Neural progenitor cell (in vitro differentiated cells): Measurements from ENCODE around the gene EDC4. TPM values are rescaled to one million over a fixed set of nuclear protein-coding genes. Genes with fewer than 3 reads are reported as not detected.

Experiments used
- DNase-seq: peaks from one replicate; pipeline ENCODE4 v3.0.0-alpha.2; 2016; ENCODE audit warnings: low spot score
- H2AFZ ChIP-seq: fragments of 200-600 bp; sonication (generic); replicated peaks from 2 replicates; pipeline ENCODE4 v1.6.1; 2016; ENCODE audit warnings: antibody characterized with exemption
- H3F3A ChIP-seq: fragments of 200-600 bp; sonication (generic); 2 replicates; pipeline ENCODE4 v1.6.1; 2016; ENCODE audit warnings: antibody characterized with exemption, low read depth
- H3K27ac ChIP-seq: fragments of 200-600 bp; sonication (generic); 2 replicates; pipeline ENCODE4 v1.5.1; 2016; ENCODE audit warnings: mild to moderate bottlenecking
- H3K27me3 ChIP-seq: fragments of 200-600 bp; sonication (generic); 2 replicates; pipeline ENCODE4 v1.6.1; 2016; ENCODE audit warnings: mild to moderate bottlenecking, moderate library complexity
- H3K36me3 ChIP-seq: fragments of 200-600 bp; sonication (generic); 2 replicates; pipeline ENCODE4 v1.5.1; 2016
- H3K4me1 ChIP-seq: fragments of 200-600 bp; sonication (generic); 2 replicates; pipeline ENCODE4 v1.6.1; 2016; ENCODE audit warnings: mixed run types
- H3K4me2 ChIP-seq: fragments of 200-600 bp; sonication (generic); 2 replicates; pipeline ENCODE4 v1.6.1; 2016
- H3K4me3 ChIP-seq: fragments of 200-600 bp; sonication (generic); 2 replicates; pipeline ENCODE4 v1.5.1; 2016
- H3K79me2 ChIP-seq: fragments of 200-600 bp; sonication (generic); 2 replicates; pipeline ENCODE4 v1.6.1; 2016; ENCODE audit warnings: low read depth
- H3K9ac ChIP-seq: fragments of 200-600 bp; sonication (generic); 2 replicates; pipeline ENCODE4 v1.6.1; 2016
- H3K9me3 ChIP-seq: fragments of 200-600 bp; sonication (generic); 2 replicates; pipeline ENCODE4 v1.5.1; 2016; ENCODE audit warnings: low read depth
- H4K20me1 ChIP-seq: fragments of 200-600 bp; sonication (generic); 2 replicates; pipeline ENCODE4 v1.6.1; 2016; ENCODE audit warnings: low read depth
- H3K27ac Mint-ChIP-seq: 3 replicates; pipeline ENCODE4 v1.8.0; 2021; ENCODE audit warnings: mixed read lengths
- H3K27me3 Mint-ChIP-seq: 2 replicates; pipeline ENCODE4 v1.8.0; 2022; ENCODE audit warnings: low read depth, mild to moderate bottlenecking, inconsistent platforms, moderate library complexity, mixed read lengths; ENCODE audit not compliant: insufficient read depth
- H3K36me3 Mint-ChIP-seq: 3 replicates; pipeline ENCODE4 v1.8.0; 2021; ENCODE audit warnings: mixed read lengths
- H3K4me1 Mint-ChIP-seq: 3 replicates; pipeline ENCODE4 v1.8.0; 2021; ENCODE audit warnings: mixed read lengths
- H3K4me3 Mint-ChIP-seq: 3 replicates; pipeline ENCODE4 v1.8.0; 2021; ENCODE audit warnings: mild to moderate bottlenecking, moderate library complexity, mixed read lengths
- H3K9me3 Mint-ChIP-seq: 3 replicates; pipeline ENCODE4 v1.8.0; 2020; ENCODE audit warnings: mixed read lengths
- EZH2 ChIP-seq: fragments of 200-600 bp; sonication (generic); IDR thresholded peaks from 2 replicates; pipeline ENCODE4 v1.6.1; 2017; ENCODE audit warnings: antibody characterized with exemption, mild to moderate bottlenecking, moderate library complexity
- EZH2phosphoT487 ChIP-seq: fragments of 200-600 bp; sonication (generic); IDR thresholded peaks from 2 replicates; pipeline ENCODE4 v1.6.1; 2017; ENCODE audit warnings: antibody characterized with exemption
- total RNA-seq: library from RNA; depleted of rRNA; stranded (reverse); fragments of >200 nt; gene quantifications from 2 replicates; pipeline ENCODE4 v1.2.3, GENCODE V29; 2015; ENCODE audit warnings: low replicate concordance
- TF ChIP-seq, protein P1 (sequence below): fragments of 200-600 bp; sonication (generic); IDR thresholded peaks from 2 replicates; pipeline ENCODE4 v1.5.1; 2017; ENCODE audit warnings: antibody characterized with exemption, mild to moderate bottlenecking

EDC4 gene
- total RNA-seq, 1 donor from 2014 or later, result 32.7 TPM

DNA sequence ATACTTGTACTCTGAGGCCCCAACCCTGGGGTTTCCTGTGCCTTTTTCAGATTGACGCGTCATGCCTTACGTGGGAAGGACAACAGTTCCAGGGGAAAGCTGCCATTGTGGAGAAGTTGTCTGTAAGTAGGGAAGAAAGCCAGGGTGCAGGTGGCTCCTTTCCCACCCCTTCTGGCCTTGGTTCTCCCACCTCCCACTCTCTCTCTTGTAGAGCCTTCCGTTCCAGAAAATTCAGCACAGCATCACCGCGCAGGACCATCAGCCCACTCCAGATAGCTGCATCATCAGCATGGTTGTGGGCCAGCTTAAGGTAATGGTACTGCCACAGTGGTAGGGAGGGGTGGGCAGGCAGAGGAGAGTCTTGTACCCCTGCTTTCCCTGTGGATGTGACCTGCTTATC lies 4.6 kb upstream of the EDC4 start:
- no peak overlapping the region for H3K27ac ChIP-seq
- DNase-seq, result no peak
- H3K79me2 ChIP-seq, result peaks cover 46% of the 10 kb centered on the region
- peaks cover 27% of the 10 kb centered on the region for H4K20me1 ChIP-seq
- Mint-ChIP-seq H3K27ac (no peak overlapping the region), H3K9me3 (no peaks in the 10 kb centered on the region), H3K36me3 (peaks cover 15% of the 10 kb centered on the region), H3K4me3 (no peak overlapping the region), H3K4me1 (peaks cover 7% of the 10 kb centered on the region), H3K27me3 (peaks cover 10% of the 10 kb centered on the region)
- no peak overlapping the region for H3K9ac ChIP-seq
- TF ChIP-seq, protein P1, sequence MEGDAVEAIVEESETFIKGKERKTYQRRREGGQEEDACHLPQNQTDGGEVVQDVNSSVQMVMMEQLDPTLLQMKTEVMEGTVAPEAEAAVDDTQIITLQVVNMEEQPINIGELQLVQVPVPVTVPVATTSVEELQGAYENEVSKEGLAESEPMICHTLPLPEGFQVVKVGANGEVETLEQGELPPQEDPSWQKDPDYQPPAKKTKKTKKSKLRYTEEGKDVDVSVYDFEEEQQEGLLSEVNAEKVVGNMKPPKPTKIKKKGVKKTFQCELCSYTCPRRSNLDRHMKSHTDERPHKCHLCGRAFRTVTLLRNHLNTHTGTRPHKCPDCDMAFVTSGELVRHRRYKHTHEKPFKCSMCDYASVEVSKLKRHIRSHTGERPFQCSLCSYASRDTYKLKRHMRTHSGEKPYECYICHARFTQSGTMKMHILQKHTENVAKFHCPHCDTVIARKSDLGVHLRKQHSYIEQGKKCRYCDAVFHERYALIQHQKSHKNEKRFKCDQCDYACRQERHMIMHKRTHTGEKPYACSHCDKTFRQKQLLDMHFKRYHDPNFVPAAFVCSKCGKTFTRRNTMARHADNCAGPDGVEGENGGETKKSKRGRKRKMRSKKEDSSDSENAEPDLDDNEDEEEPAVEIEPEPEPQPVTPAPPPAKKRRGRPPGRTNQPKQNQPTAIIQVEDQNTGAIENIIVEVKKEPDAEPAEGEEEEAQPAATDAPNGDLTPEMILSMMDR, result no peak
- TF ChIP-seq EZH2, result no peak
- TF ChIP-seq EZH2phosphoT487, result no peak
- H3F3A ChIP-seq, result peaks cover 40% of the 10 kb centered on the region
- no peak overlapping the region for H3K4me3 ChIP-seq
- no peak overlapping the region for H3K4me2 ChIP-seq
- peaks cover 7% of the 10 kb centered on the region for H3K4me1 ChIP-seq
- no peaks in the 10 kb centered on the region for H3K27me3 ChIP-seq
- H3K36me3 ChIP-seq, result no peaks in the 10 kb centered on the region
- H3K9me3 ChIP-seq, result no peaks in the 10 kb centered on the region
- H2AFZ ChIP-seq, result no peak overlapping the region

DNA sequence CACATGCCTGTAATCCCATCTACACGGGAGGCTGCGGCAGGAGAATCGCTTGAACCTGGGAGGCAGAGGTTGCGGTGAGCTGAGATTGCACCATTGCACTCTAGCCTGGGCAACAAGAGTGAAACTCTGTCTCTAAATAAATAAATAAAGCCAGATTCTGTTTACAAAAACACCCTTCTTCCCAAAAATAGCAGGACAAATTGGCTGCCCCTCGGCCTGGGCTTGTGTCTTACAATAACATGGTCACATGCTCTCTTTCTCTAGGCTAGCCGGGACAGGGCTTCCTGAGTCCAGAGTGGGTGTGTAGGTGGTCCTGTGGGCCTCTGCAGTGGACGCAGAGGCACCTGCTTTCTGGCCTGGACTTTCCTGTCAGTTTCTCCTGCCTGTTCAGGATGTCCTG lies 3.2 kb upstream of the EDC4 start:
- no peak overlapping the region for H3K9ac ChIP-seq
- Mint-ChIP-seq H3K27ac (no peak overlapping the region), H3K27me3 (peaks cover 7% of the 10 kb centered on the region), H3K9me3 (no peaks in the 10 kb centered on the region), H3K4me1 (peaks cover 16% of the 10 kb centered on the region), H3K4me3 (no peak overlapping the region), H3K36me3 (peaks cover 12% of the 10 kb centered on the region)
- no peak for DNase-seq
- no peak overlapping the region for H3K4me3 ChIP-seq
- no peaks in the 10 kb centered on the region for H3K36me3 ChIP-seq
- peaks cover 9% of the 10 kb centered on the region for H3K4me1 ChIP-seq
- H3F3A ChIP-seq, result peaks cover 37% of the 10 kb centered on the region
- no peak overlapping the region for H3K4me2 ChIP-seq
- peaks cover 24% of the 10 kb centered on the region for H4K20me1 ChIP-seq
- H3K79me2 ChIP-seq, result peaks cover 46% of the 10 kb centered on the region
- no peaks in the 10 kb centered on the region for H3K27me3 ChIP-seq
- no peak for TF ChIP-seq EZH2phosphoT487
- TF ChIP-seq, protein P1, result no peak
- TF ChIP-seq EZH2, result no peak
- no peak overlapping the region for H3K27ac ChIP-seq
- no peak overlapping the region for H2AFZ ChIP-seq
- H3K9me3 ChIP-seq, result no peaks in the 10 kb centered on the region

DNA sequence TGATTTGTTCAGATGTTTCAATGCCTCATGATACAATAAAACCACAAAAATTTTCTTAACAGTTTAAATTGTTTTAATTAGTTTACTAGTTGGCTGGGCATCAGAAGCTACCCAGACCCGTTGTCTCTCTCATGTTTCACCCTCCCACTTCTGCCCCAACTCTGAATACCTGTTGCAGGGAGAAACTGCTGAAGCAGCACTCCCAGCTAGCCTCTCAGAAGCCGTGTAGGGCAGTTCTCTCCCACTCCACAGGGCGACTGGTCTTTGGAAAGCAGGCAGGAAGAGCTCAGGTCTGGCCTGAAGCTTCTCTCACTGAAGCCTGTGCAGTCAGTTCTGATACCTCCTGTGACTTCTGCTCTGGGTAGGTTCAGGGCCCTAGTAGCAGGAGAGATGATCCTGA lies 1.6 kb upstream of the EDC4 start:
- Histone ChIP-seq H3K27me3 (no peaks in the 10 kb centered on the region), H3K4me2 (no peak overlapping the region), H3K79me2 (peaks cover 46% of the 10 kb centered on the region), H4K20me1 (peaks cover 14% of the 10 kb centered on the region), H3K9me3 (no peaks in the 10 kb centered on the region), H3K27ac (peak overlapping the region; percentile 11), H3K4me1 (peaks cover 9% of the 10 kb centered on the region), H2AFZ (no peak overlapping the region), H3K4me3 (no peak overlapping the region), H3K9ac (no peak overlapping the region), H3F3A (peaks cover 32% of the 10 kb centered on the region), H3K36me3 (no peaks in the 10 kb centered on the region)
- Mint-ChIP-seq H3K4me3 (no peak overlapping the region), H3K9me3 (no peaks in the 10 kb centered on the region), H3K36me3 (peaks cover 11% of the 10 kb centered on the region), H3K27ac (no peak overlapping the region), H3K27me3 (peaks cover 5% of the 10 kb centered on the region), H3K4me1 (peaks cover 18% of the 10 kb centered on the region)
- DNase-seq, result no peak
- TF ChIP-seq, protein P1, result no peak
- TF ChIP-seq EZH2, result no peak
- no peak for TF ChIP-seq EZH2phosphoT487
